Measurements from ENCODE around the gene TEX19. TPM values are rescaled to one million over a fixed set of nuclear protein-coding genes. Genes with fewer than 3 reads are reported as not detected.

The TEX19 gene
- total and polyA plus RNA-seq, 4 donors: 0.03 TPM; not detected in 3

DNA sequence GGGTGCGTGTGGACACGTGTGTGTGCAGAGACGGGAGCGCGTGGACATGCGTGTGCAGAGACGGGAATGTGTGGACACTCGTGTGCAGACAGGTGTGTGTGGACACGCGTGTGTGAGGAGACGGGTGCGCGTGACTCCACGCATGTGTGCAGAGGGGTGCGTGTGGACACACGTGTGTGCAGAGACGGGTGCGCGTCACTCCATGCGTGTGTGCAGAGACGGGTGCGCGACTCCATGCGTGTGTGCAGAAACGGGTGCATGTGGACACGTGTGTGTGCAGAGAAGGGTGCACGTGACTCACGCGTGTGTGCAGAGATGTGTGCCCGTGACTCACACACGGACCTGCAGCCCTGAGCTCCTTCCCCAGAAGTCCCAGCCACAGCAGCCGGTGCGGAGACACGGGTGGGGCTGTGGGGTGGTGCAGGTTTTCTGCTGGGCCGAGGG is 39.4 kb upstream of the TEX19 start:
- no peak overlapping the region for H3K27ac ChIP-seq (ENCODE audit: low read depth in 1 of 2, low read length in 1 of 2)
- no peak overlapping the region for H3K9ac ChIP-seq (ENCODE audit: insufficient read depth in 1 of 2, low read length in 2 of 2)
- no peak for DNase-seq
- 94 to 95% methylated on average over 35 of the region's 35 CpGs for WGBS, 2 donors
- H3K9me3 ChIP-seq (ENCODE audit: control insufficient read depth in 4 of 4, insufficient read depth in 3 of 4, low read length in 3 of 4): no peaks in the 10 kb centered on the region
- peaks cover 0 to 4% (median 0%) of the 10 kb centered on the region in 4 donors for H3K36me3 ChIP-seq (ENCODE audit: control insufficient read depth in 4 of 4, insufficient read depth in 4 of 4, low read length in 4 of 4)
- no peak overlapping the region for H3K4me3 ChIP-seq
- no peak for TF ChIP-seq CTCF (IDR thresholded peaks at IDR 0.05; ENCODE audit: control extremely low read depth, extremely low read depth)
- no peak for ATAC-seq (ENCODE audit: insufficient read depth, low FRiP score)
- peaks cover 0 to 7% (median 3%) of the 10 kb centered on the region in 5 donors for H3K4me1 ChIP-seq (ENCODE audit: control insufficient read depth in 5 of 5, insufficient read depth in 5 of 5, low read length in 5 of 5)
- peaks cover 0 to 23% (median 0%) of the 10 kb centered on the region in 3 donors for H3K27me3 ChIP-seq (ENCODE audit: control insufficient read depth in 3 of 3, insufficient read depth in 3 of 3, low read length in 2 of 3)

DNA sequence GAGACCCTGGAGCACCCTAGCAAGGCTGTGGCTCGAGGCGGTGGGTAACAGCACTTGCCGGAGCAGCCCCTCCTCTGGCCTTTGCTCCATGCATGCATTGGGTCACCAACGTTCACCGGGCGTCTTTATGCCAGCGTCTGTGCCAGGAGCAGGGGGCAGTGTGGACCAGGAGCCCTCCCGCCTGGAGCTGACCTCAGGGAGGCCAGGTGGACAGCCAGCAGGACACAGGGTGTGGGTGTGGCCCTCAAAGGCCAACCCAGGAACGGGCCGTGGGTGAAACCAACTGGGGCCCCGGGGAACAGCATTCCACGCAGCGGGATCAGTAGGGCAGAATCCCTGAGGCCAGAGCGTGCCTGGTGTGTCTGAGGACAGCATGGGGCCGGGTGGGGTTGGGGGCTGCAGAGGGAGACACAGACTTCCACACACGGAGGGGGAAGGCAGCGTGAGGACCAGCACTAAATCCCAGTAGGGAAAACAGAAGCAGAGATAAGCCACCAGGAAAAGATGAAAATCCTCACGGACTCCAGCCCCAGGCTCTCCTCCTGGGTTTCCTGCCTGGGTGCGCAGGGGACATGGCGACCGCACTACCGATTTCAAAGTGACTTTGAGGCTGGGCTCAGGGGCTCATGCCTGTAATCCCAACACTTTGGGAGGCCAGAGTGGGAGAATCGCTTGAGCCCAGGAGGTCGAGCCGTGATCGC is 38.8 kb upstream of the TEX19 start:
- peaks cover 0 to 23% (median 0%) of the 10 kb centered on the region in 3 donors for H3K27me3 ChIP-seq (ENCODE audit: control insufficient read depth in 3 of 3, insufficient read depth in 3 of 3, low read length in 2 of 3)
- WGBS, 2 donors: 74 to 89% methylated on average over 26 of the region's 26 CpGs
- no peaks in the 10 kb centered on the region for H3K9me3 ChIP-seq (ENCODE audit: control insufficient read depth in 4 of 4, insufficient read depth in 3 of 4, low read length in 3 of 4)
- H3K4me1 ChIP-seq (ENCODE audit: control insufficient read depth in 5 of 5, insufficient read depth in 5 of 5, low read length in 5 of 5): peaks cover 0 to 7% (median 3%) of the 10 kb centered on the region in 5 donors
- no peak overlapping the region for H3K27ac ChIP-seq (ENCODE audit: low read depth in 1 of 2, low read length in 1 of 2)
- no peak for DNase-seq
- no peak overlapping the region for H3K9ac ChIP-seq (ENCODE audit: insufficient read depth in 1 of 2, low read length in 2 of 2)
- no peak for TF ChIP-seq CTCF (IDR thresholded peaks at IDR 0.05; ENCODE audit: control extremely low read depth, extremely low read depth)
- no peak for ATAC-seq (ENCODE audit: insufficient read depth, low FRiP score)
- H3K36me3 ChIP-seq (ENCODE audit: control insufficient read depth in 4 of 4, insufficient read depth in 4 of 4, low read length in 4 of 4): peaks cover 0 to 4% (median 0%) of the 10 kb centered on the region in 4 donors
- no peak overlapping the region for H3K4me3 ChIP-seq

- H3K27ac ChIP-seq (ENCODE audit: low read depth in 1 of 2, low read length in 1 of 2): no peak overlapping the region
- 40 to 50% methylated on average over 63 to 65 of the region's 65 CpGs for WGBS, 2 donors
- H3K4me3 ChIP-seq: no peak overlapping the region
- H3K36me3 ChIP-seq (ENCODE audit: control insufficient read depth in 4 of 4, insufficient read depth in 4 of 4, low read length in 4 of 4): peaks cover 0 to 8% (median 0%) of the 10 kb centered on the region in 4 donors
- ATAC-seq (ENCODE audit: insufficient read depth, low FRiP score) (no peak), DNase-seq (no peak)
- TF ChIP-seq CTCF (IDR thresholded peaks at IDR 0.05; ENCODE audit: control extremely low read depth, extremely low read depth): peak; percentile 63
- H3K9ac ChIP-seq (ENCODE audit: insufficient read depth in 1 of 2, low read length in 2 of 2): no peak overlapping the region
- peaks cover 0 to 14% (median 0%) of the 10 kb centered on the region in 3 donors for H3K27me3 ChIP-seq (ENCODE audit: control insufficient read depth in 3 of 3, insufficient read depth in 3 of 3, low read length in 2 of 3)
- H3K9me3 ChIP-seq (ENCODE audit: control insufficient read depth in 4 of 4, insufficient read depth in 3 of 4, low read length in 3 of 4): no peaks in the 10 kb centered on the region
- H3K4me1 ChIP-seq (ENCODE audit: control insufficient read depth in 5 of 5, insufficient read depth in 5 of 5, low read length in 5 of 5): peaks cover 0 to 3% (median 0%) of the 10 kb centered on the region in 5 donors
Observed at GRCh38 chr17:82320956-82321927, 37.8 kb upstream of the TEX19 start.

Measured in lung (tissue), 12 donors.